Sigmoid colon (tissue), 4 donors: ENCODE measurements around the gene ADGRF4.

Experiments used
- POLR2A ChIP-seq, 2 donors: fragments of 450-650 bp; IDR thresholded peaks; one replicate each; pipeline ENCODE4 v1.6.1; 2016; ENCODE audit warnings: antibody characterized with exemption in 2 of 2, mild to moderate bottlenecking in 2 of 2, moderate library complexity in 2 of 2
- POLR2AphosphoS5 ChIP-seq, 4 donors: sonication (generic); formaldehyde crosslinking; IDR thresholded peaks; one replicate each; pipeline ENCODE4 v1.6.1; 2017; ENCODE audit warnings: antibody characterized with exemption in 4 of 4
- TF ChIP-seq, protein P1 (sequence below), 4 experiments: fragments of 450-650 bp in 3 of 4; fragments of 200-600 bp in 1 of 4; IDR thresholded peaks; one replicate each; pipeline ENCODE4 v1.5.1; 2016 to 2019; ENCODE audit warnings: antibody characterized with exemption in 4 of 4, mild to moderate bottlenecking in 3 of 4, moderate library complexity in 2 of 4

- TF ChIP-seq, protein P1, sequence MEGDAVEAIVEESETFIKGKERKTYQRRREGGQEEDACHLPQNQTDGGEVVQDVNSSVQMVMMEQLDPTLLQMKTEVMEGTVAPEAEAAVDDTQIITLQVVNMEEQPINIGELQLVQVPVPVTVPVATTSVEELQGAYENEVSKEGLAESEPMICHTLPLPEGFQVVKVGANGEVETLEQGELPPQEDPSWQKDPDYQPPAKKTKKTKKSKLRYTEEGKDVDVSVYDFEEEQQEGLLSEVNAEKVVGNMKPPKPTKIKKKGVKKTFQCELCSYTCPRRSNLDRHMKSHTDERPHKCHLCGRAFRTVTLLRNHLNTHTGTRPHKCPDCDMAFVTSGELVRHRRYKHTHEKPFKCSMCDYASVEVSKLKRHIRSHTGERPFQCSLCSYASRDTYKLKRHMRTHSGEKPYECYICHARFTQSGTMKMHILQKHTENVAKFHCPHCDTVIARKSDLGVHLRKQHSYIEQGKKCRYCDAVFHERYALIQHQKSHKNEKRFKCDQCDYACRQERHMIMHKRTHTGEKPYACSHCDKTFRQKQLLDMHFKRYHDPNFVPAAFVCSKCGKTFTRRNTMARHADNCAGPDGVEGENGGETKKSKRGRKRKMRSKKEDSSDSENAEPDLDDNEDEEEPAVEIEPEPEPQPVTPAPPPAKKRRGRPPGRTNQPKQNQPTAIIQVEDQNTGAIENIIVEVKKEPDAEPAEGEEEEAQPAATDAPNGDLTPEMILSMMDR (IDR thresholded peaks at IDR 0.05), result no peak
- TF ChIP-seq POLR2A (IDR thresholded peaks at IDR 0.05) (no peak), POLR2AphosphoS5 (IDR thresholded peaks at IDR 0.05) (no peak)
These were observed 1.7 kb downstream of the ADGRF4 start for GRCh38 chr6:47700053-47700452.
